GM12873 (cell line): Measurements from ENCODE around the gene PDGFA.

ENCODE experiments used
- CTCF ChIP-seq: IDR thresholded peaks from 2 replicates; pipeline ENCODE4 v1.5.1; 2012; ENCODE audit warnings: low read depth, mild to moderate bottlenecking, moderate library complexity, low read length, control low read depth; ENCODE audit not compliant: insufficient read depth; ENCODE audit errors: missing control alignments

PDGFA gene

GRCh38 chr7:519484-520390 lies at the start of gene PDGFA:
TSS of gene PDGFA (minus strand) at chr7:519846. CDS start at chr7:519001, 845 bp downstream.
- no peak for TF ChIP-seq CTCF

DNA sequence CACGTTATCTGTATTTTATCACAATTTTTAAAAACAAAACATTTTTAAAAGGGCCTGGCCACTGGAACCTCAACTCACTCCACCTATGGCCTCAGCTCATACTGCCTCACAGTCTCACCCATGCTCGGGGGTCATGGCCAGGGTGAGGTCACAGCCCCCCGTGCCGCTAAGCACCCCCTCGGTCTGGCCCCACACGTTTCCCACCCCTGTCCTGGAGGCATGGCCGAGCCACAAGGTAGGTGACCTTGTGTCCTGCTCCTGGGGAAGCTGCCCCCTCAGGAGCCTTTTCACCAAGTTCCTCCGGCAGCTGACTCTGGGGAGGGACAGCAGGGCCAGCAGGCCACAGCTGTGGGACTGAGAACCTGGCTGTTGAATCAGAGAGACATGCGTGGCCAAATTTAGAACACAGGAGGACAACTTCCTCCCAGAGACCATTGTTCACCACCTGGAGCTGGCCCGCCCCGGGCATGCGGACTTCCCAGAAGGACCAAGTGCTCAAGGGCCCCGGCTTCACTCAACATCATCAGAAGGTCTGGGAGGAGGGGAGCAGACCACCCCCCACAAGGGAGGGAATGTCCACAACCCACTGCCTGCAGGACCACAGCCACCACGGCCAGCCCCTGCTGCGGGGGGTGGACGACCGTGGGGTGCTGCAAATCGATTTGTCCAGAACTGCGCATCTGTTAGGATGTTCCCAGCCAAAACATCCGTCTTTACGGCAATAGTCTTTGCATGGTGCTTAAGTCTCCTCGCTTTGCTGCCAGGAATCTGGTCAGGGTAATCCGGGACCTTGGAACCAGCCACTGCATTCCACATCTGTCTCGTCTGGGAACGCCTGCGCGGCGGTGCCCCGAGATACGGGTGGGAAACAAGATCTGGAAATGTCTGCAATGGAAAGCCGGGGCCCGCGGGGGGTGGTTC lies 48.6 kb upstream of the PDGFA start:
- no peak for TF ChIP-seq CTCF

DNA sequence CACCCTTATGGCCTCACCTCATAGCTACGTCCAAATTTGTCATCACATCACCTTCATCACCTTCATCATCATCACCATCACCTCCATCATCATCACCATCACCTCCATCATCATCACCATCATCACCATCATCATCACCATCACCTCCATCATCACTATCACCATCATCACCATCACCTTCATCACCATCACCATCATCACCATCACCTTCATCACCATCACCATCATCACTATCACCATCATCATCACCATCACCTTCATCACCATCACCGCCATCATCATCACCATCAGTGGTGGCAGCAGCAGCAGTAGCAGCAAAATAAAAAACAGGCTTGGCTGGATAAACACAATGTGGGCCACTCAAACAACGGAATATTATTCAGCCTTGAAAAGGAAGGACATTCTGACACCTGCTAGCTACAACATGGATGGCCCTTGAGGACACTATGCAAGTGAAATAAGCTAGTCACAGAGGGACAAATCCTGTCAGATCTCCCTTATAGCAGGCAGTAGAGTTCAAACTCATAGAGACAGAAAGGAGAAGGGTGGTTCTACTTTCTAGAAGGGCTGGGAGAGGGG lies 47.7 kb upstream of the PDGFA start:
- no peak for TF ChIP-seq CTCF

GRCh38 chr7:566100-566499 lies 46.5 kb upstream of the PDGFA start:
- TF ChIP-seq CTCF, result no peak

DNA sequence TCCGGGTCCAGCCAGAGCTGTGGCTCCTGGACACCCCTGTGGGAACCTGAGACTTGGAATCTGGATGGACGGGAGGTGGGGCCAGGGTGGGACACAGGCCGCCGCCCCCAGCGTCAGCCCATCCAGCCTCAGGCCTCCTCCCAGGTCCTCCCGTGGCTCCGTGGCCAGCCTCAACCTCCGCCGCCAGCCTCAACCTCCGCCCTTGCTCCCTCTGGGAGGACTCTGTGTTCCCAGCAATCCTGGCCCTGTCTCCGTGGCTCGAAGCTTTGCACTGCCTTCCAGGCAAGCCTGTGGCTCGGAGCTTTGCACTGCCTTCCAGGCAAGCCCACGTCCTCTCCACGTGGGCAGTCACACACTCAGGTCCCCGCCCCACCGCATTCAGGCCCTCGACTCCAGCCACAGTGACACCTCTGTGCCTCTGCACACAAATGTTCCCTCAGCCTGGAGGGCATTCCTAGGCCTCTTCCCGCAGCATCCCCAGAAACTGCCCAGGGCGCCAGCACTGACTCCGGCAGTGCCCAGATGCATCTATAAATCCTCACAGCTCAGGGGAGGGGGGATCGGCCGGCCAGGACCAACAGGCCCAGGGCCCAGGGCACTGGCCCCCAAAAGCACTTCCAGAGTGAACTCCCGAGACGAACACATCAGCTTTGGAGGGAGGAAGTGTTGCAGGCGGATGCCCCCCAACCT lies 44.7 kb upstream of the PDGFA start:
- TF ChIP-seq CTCF, result no peak

GRCh38 chr7:563629-564170 lies 44.1 kb upstream of the PDGFA start:
- no peak for TF ChIP-seq CTCF
